Left lung (tissue), 10 donors: ENCODE measurements around the gene RRP1. TPM values are rescaled to one million over a fixed set of nuclear protein-coding genes. Genes with fewer than 3 reads are reported as not detected.

Experiments
- ATAC-seq: fragments of 200-7000 bp; cut with Tn5 transposase; one replicate; pipeline ENCODE4 v1.9.1; 2020; ENCODE audit warnings: moderate library complexity
- DNase-seq, 4 donors: peaks; one replicate each; pipeline ENCODE4 v3.0.0-alpha.2; 2013 to 2020
- H3K27ac ChIP-seq, 2 donors: fragments of 200-600 bp; sonication (generic) in 1 of 2; one replicate each; pipeline versions ENCODE4 v1.5.0 to v1.8.0; 2020 to 2021
- H3K27me3 ChIP-seq, 2 donors: fragments of 200-600 bp; sonication (generic) in 1 of 2; one replicate each; pipeline versions ENCODE4 v1.5.0 to v1.8.0; 2020 to 2021
- H3K36me3 ChIP-seq, 2 donors: fragments of 200-600 bp; sonication (generic) in 1 of 2; one replicate each; pipeline versions ENCODE4 v1.5.0 to v1.8.0; 2020 to 2021
- H3K4me1 ChIP-seq, 2 donors: fragments of 200-600 bp; one replicate each; pipeline ENCODE4 v1.8.0; 2021
- H3K4me3 ChIP-seq, 2 donors: fragments of 200-600 bp; sonication (generic) in 1 of 2; one replicate each; pipeline versions ENCODE4 v1.5.0 to v1.8.0; 2020 to 2021; ENCODE audit warnings: mild to moderate bottlenecking in 1 of 2
- H3K9me3 ChIP-seq, 2 donors: fragments of 200-600 bp; sonication (generic) in 1 of 2; one replicate each; pipeline versions ENCODE4 v1.5.0 to v1.8.0; 2020 to 2021
- CTCF ChIP-seq, 2 donors: fragments of 200-600 bp; sonication (generic) in 1 of 2; IDR thresholded peaks; one replicate each; pipeline versions ENCODE4 v1.5.0 to v1.8.0; 2021; ENCODE audit warnings: antibody characterized with exemption in 2 of 2
- intact Hi-C, 2 donors: fragments of 100-400 bp; cut with DNase I; formaldehyde crosslinking; loops; one replicate each; pipeline versions ENCODE4 v1.11.2 to v1.14.2; 2022
- polyA plus RNA-seq, 6 donors: library from polyadenylated mRNA; unstranded; fragments of 120-200 nt; gene quantifications; one replicate each; pipeline ENCODE4 v1.2.1, GENCODE V29; 2013; ENCODE audit not compliant: insufficient read length in 6 of 6
- total RNA-seq, 2 donors: library from RNA; stranded (reverse); fragmentation: NEBNext Ultra II Directional; extraction: Animal tissue kit (Norgen Biotek cat#: 25700); gene quantifications; one replicate each; pipeline ENCODE4 v1.2.1, GENCODE V29; 2021
- donor health status: DM: no; HTN: yes; CAD: no.
- donor health status: DM: no; HTN: no; CAD: no.

RRP1 gene
- total and polyA plus RNA-seq, 8 donors: 16.1 to 28.0 (median 26.2) TPM

GRCh38 chr21:43764576-43765495 lies 24.5 kb upstream of the RRP1 start:
- ATAC-seq (no peak), DNase-seq (peak in 1 of 4 donors; percentile 66)
- TF ChIP-seq CTCF (IDR thresholded peaks at IDR 0.05): no peak
- peaks cover 0 to 51% of the 10 kb centered on the region in 2 donors for H3K36me3 ChIP-seq
- H3K4me1 ChIP-seq: peaks cover 4 to 21% of the 10 kb centered on the region in 2 donors
- intact Hi-C loops: no loop called here
- H3K4me3 ChIP-seq: no peak overlapping the region
- H3K27ac ChIP-seq: peak overlapping the region in 1 of 2 donors; percentile 13
- no peaks in the 10 kb centered on the region for H3K9me3 ChIP-seq
- H3K27me3 ChIP-seq: no peaks in the 10 kb centered on the region

GRCh38 chr21:43766734-43767497 lies 22.5 kb upstream of the RRP1 start:
- H3K4me3 ChIP-seq: no peak overlapping the region
- H3K36me3 ChIP-seq: peaks cover 0 to 31% of the 10 kb centered on the region in 2 donors
- peak in 1 of 4 donors; percentile 73 for DNase-seq
- H3K4me1 ChIP-seq: peaks cover 4 to 22% of the 10 kb centered on the region in 2 donors
- TF ChIP-seq CTCF (IDR thresholded peaks at IDR 0.05): no peak
- no peaks in the 10 kb centered on the region for H3K27me3 ChIP-seq
- intact Hi-C loops: no loop called here
- no peaks in the 10 kb centered on the region for H3K9me3 ChIP-seq
- ATAC-seq: no peak
- no peak overlapping the region for H3K27ac ChIP-seq

- TF ChIP-seq CTCF (IDR thresholded peaks at IDR 0.05): no peak
- ATAC-seq (no peak), DNase-seq (no peak)
- Histone ChIP-seq H3K27ac (peak overlapping the region; percentile 67 to 74), H3K36me3 (peaks cover 0 to 27% of the 10 kb centered on the region in 2 donors), H3K4me1 (peaks cover 4 to 27% of the 10 kb centered on the region in 2 donors), H3K9me3 (no peaks in the 10 kb centered on the region), H3K4me3 (no peak overlapping the region), H3K27me3 (no peaks in the 10 kb centered on the region)
- intact Hi-C loops: no loop called here
Measured at GRCh38 chr21:43767498-43767983, 21.8 kb upstream of the RRP1 start.

GRCh38 chr21:43767984-43768867 lies 21.2 kb upstream of the RRP1 start:
- TF ChIP-seq CTCF (IDR thresholded peaks at IDR 0.05): no peak
- ATAC-seq (peak; percentile 84), DNase-seq (peak in 3 of 4 donors; percentile 29 to 88 (median 83))
- H3K36me3 ChIP-seq: peaks cover 0 to 27% of the 10 kb centered on the region in 2 donors
- intact Hi-C loops: no loop called here
- H3K4me1 ChIP-seq: peaks cover 4 to 34% of the 10 kb centered on the region in 2 donors
- H3K9me3 ChIP-seq: no peaks in the 10 kb centered on the region
- no peak overlapping the region for H3K4me3 ChIP-seq
- peak overlapping the region; percentile 67 to 74 for H3K27ac ChIP-seq
- no peaks in the 10 kb centered on the region for H3K27me3 ChIP-seq
